Limb (tissue), 2 donors: ENCODE data around the gene KEAP1.

Experiments
- DNase-seq, 2 donors: peaks; one replicate each; pipeline ENCODE4 v3.0.0-alpha.2; 2016; ENCODE audit errors: extremely low spot score in 2 of 2

Gene KEAP1

DNA sequence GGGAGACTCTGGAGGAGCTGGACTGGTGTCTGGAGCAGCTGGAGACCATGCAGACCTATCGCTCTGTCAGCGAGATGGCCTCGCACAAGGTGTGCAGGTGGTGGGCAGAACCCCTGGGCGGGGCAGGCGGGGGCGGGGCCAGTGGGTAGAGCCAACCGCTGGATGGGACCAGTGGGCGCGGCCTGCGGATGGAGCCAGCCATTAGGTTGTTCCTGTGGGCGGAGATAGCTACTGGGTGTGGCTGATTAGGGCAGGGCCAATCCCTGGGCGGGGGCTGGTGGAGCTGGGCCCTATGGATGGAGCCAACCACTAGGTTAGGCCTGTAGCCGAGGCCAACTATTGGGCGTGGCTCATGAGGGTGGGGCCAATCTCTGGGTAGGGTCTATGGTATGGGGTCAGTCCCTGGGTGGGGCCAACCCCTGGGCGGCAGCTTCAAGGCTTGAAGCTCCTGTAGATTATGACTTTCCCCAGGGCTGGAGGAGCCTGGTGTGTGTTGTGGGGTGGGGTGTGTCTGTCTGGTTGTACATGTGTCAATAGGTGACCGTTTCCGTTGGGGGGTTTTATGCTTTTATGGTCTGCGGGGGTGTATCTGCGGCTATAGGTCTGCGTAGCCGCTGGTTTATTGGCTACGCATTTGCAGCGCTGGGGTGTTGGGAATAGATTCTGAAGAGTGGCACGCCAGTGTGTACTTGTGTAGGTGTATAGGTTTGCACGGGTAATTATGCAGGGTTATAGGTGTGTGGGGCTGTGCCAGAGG is 52.1 kb downstream of the KEAP1 start:
- DNase-seq: no peak

DNA sequence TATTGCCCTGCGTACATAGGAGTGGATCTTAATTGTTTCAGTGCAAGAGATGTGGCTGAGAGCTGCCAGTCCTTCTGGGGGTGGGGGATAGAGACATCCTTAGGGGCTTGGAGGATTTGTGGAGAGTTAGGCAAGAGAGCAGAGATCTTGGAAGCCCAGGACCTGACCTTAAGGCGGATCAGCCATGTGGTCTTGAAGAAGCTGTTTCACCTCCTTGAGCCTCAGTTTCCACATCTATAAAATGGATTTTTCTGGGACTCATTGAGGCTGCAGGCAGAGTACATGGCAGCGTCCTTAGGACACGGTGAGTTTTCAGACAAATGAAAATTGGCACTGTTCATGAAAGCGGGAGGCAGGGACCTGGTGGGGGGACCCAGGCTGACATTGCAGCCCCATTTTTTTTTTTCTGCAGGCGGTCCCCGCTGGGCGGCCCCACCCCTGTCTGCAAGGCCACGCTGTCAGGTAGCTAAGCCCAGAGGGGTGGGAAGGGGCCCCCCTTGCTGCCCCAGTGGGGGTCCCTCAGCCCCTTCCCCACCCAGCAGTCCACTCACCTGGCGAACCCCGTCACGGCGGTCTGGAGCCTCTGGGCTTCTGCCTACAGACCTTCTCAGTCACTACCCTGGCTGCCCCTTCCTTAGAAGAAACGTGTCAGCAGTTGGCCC is 52.8 kb downstream of the KEAP1 start:
- no peak for DNase-seq

DNA sequence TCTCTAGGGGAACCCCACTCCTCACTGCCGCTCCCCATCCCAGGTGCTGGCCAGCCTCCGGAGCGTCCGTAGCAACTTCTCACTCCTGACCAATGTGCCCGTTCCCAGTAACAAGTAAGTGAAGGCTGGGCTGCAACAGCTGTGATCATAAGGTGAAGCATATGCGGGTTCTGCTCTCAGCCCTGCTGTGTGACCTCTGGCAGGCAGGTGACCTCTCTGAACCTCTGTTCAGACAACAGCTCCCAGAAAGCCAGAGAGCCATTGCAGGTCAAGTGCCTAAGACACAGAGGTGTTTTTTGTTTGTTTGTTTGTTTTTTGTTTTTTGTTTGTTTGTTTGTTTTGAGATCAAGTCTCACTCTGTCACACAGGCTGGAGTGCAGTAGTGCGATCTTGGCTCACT is 54.1 kb downstream of the KEAP1 start:
- DNase-seq: no peak

DNA sequence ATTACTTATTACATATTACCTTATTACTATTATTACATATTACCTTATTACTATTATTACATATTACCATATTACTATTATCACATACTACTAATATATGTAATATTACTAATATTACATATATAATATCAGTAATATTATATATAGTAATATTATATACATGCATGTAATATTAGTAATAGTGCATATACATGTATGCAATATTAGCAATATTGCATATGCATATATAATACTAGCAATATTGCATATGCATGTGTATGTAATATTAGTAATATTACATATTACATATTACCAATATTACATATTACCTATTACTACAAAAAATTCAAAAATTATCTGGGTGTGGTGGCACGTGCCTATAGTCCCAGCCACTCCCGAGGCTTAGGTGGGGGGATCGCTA is 60.5 kb downstream of the KEAP1 start:
- no peak for DNase-seq

DNA sequence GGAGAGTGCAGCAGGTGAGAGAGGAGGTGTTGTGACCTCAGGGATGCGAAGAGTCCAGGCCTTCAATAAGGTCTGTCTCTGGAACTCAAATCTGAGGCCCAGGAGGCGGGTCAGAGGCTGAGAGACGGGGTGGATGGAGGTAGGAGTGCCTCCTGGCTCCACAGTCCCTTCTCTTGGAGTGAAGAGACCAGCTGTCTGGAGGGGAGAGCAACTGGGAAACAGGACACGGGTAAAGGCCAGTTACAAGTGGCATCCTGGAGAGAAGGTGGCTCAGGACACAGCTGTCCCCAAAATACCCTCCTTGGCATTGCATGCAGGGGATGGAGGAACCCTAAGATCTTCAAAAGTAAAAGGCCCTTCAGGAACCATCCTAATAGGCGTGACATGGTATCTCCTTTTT is 63.6 kb downstream of the KEAP1 start:
- no peak for DNase-seq
